LNCAP (cell line): Measurements from ENCODE around the gene ERICH6.

Source experiments
- TF ChIP-seq, protein P1 (sequence below): fragments of 450-650 bp; IDR thresholded peaks from 2 replicates; pipeline ENCODE4 v1.5.1; 2017; ENCODE audit warnings: mild to moderate bottlenecking

The ERICH6 gene

DNA sequence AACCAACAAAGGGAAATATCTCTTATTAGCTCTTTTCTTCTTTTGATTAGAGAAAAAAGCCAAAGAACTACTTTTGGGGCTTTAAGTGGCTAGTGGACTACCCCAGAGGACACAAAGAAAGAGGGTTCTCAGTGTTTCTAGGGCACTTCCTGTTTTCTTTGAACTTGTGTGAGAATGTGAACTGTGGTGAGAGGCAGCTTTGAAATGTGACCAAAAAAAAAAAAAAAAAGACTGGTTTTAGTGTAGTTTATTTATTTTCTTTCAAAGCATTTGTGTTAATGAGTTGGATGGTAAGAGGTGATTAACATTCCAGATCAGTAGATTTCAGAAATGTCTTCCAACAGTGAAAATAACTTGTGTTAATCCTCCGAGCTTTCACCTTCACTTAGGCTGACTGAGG, 68.2 kb downstream of the ERICH6 start:
- TF ChIP-seq, protein P1, sequence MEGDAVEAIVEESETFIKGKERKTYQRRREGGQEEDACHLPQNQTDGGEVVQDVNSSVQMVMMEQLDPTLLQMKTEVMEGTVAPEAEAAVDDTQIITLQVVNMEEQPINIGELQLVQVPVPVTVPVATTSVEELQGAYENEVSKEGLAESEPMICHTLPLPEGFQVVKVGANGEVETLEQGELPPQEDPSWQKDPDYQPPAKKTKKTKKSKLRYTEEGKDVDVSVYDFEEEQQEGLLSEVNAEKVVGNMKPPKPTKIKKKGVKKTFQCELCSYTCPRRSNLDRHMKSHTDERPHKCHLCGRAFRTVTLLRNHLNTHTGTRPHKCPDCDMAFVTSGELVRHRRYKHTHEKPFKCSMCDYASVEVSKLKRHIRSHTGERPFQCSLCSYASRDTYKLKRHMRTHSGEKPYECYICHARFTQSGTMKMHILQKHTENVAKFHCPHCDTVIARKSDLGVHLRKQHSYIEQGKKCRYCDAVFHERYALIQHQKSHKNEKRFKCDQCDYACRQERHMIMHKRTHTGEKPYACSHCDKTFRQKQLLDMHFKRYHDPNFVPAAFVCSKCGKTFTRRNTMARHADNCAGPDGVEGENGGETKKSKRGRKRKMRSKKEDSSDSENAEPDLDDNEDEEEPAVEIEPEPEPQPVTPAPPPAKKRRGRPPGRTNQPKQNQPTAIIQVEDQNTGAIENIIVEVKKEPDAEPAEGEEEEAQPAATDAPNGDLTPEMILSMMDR = no peak

DNA sequence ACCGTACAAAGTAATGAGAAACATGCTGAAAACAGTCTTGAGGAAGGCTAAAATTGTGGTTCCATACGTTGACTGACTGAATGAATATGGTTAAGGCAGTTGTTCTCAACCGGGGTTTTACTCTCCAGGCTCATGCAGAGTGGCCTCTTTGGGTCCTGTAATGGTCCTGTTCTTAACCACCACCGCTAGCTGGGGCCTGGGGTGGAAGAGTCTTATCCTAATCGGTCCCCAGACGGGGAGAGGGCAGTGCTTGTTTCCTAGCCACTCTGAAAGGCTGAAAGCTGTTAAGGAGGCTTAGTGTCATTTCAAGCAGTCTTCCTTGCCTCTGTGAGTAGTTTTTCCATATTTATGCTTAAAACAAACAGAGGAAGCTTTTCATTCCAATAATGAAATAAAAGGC, 68.6 kb downstream of the ERICH6 start:
- TF ChIP-seq, protein P1 = no peak

DNA sequence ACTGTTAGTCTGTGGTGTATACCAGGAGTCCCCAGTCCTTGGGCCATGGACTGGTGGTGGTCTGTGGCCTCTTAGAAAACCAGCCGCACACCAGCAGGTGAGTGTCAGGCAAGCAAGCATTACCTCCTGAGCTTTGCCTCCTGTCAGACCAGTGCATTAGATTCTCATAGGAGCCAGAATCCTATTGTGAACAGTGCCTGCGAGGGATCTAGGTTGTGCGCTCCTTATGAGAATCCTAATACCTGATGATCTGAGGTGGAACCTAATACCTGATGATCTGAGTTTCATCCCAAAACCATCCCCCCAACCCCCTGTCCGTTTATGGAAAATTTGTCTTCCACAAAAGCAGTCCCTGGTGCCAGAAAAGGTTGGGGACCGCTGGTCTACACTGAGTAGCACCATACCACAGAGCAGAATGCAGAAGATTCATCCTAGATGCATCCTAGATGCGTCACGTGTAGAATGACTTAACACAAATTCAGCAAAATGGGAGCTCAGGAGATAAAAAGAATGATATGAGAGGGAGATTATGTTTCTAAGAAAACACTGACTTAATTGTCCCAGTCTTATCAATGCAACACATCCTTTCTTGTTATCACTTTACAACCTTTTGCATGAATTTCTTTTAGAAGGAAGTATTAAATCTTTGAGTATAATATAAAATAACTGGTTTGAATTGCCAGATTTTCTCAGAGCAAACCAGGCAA, 72.1 kb downstream of the ERICH6 start:
- TF ChIP-seq, protein P1 = no peak

DNA sequence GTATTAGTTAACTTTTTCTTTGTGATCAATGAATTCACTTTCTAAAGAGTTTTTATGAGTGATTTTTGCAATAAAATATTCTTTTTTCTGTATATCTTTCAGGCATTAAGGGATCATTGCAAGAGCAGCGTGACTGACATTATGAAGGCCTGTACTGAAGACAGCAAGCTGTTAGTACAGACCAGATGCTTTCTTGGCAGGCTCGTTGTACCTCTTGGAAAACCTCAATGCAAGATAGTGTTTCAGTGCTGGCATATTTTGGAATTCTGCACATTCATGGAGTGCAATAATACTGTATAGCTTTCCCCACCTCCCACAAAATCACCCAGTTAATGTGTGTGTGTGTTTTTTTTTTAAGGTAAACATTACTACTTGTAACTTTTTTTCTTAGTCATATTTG, 76.2 kb downstream of the ERICH6 start:
- TF ChIP-seq, protein P1 = no peak

DNA sequence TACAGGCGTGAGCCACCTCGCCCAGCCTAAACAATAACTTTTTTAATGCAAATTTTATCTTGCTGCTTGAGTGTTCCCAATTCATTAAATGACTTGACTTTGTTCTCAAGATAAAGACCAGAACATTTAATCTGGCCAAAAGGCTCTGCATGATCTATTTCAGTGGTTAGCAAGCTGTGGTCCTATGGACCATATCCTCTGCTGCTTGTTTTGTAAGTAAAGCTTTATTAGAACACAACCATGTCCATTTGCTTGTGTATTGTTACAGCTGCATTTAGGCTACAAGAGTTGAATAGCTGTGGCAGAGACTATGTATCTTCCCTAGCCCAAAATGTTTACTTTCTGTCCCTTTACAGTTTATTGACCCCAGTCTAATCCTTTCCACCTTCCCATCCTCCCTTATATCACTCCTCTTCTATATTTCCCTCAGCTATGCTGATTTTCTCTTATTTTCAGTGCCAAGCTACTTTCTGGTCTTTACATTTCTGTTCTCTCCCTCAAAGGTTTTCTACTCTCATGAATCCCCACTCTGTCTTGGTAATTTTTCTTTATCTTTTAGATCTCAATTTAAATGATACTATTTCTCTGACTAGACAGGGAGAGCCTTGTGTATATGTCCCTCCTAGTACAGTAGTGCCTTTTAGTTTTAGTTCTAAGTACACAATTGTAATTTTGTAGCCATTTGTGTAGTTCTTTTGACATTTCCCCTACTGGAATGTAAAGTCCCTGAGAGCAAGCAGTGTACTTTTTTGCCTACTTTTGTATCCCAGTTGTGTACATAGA, 77.4 kb downstream of the ERICH6 start:
- TF ChIP-seq, protein P1 = no peak

DNA sequence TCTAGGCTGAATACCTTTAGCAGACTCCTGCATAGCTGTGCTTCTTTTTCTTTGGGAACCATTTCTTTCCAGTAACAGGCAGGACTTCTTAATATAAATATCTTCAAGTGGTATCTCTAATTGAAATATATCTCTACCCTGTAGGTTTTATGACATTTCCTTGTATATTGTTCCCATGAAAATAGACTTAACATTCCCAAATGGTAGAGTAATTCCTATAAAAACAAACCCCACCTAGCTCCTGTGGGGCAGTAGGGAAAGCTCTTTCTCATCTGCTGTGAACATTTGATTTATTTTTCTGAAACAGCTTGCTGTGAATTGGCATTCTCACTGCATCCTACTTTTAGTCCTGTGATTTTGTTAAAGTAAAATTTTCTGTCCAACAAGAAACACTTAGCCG, 79.8 kb downstream of the ERICH6 start:
- TF ChIP-seq, protein P1 = no peak

DNA sequence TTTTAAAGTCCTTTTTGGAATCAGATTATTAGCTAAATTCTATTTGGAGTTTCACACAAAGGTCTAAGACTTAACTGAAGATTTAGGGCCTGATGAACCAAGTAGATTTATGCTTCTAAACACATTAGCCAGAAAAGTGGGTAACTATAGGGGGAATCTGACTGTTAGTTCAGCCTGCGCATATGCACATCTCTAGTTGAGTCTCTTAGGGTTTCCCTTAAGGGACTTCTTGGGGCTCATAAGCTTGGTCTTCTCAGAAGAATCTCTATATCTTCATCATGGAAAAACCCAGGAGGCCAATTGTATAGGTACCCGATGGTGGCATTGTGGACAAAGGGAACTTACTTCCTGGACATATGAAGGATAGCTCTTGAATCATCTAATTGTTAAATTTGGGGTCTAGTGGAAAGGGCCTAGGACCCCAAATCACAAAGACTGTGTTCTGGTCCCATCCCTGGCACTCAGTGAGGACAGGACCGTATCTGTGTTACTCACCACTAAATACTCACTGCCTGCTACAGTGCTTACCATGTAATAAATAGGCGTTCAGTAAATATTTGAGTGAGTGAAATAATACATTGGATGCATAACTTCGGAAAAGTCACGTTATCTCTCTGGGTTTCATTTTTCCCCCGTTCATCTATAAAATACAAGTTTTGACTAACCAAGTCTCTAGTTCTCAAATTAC, 83.6 kb downstream of the ERICH6 start:
- TF ChIP-seq, protein P1 = no peak
